Body of pancreas (tissue), 4 donors: Measurements from ENCODE around the gene TNIK.

Experiments used
- POLR2A ChIP-seq, 3 donors: fragments of 450-650 bp; IDR thresholded peaks; one replicate each; pipeline ENCODE4 v1.6.1; 2016; ENCODE audit warnings: antibody characterized with exemption in 3 of 3, mild to moderate bottlenecking in 2 of 3
- TF ChIP-seq, protein P1 (sequence below), 7 experiments: fragments of 450-650 bp in 4 of 7; fragments of 200-600 bp in 3 of 7; sonication (generic) in 3 of 7; IDR thresholded peaks; one replicate each; pipeline ENCODE4 v1.5.1; 2016 to 2019; ENCODE audit warnings: antibody characterized with exemption in 7 of 7

DNA sequence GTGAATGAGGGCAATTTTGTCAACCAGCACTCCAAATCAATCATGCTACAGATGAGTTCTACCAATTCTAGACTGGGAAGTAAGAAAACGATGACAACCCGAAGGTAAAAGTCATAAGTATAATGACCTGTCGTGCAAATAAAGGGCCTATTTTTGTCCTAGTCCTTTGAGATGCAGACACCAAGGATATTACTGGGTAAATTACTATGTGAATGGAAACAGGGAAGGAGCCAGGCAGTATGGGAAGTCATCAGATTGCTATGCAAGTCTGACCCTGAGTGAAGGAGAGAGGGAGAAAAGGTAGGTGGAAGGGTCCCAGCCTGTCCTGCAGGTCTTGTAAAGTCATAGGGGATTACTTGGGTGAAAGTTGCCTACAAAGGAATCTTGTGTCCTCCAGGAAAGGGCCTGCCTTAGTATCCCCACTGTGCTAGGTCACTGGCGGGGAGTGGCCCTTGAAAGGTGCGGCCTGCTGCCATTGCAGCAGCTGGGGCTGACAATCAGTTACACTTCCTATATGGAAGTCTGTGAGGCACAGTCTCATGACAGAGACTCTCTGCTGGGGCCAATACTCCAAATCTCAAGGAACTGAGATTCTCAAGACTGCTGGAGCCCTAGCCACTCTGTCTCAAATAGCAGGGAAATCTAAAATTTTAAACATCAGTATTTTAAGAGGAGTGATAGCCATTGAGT is 283.8 kb downstream of the TNIK start:
- TF ChIP-seq, protein P1, sequence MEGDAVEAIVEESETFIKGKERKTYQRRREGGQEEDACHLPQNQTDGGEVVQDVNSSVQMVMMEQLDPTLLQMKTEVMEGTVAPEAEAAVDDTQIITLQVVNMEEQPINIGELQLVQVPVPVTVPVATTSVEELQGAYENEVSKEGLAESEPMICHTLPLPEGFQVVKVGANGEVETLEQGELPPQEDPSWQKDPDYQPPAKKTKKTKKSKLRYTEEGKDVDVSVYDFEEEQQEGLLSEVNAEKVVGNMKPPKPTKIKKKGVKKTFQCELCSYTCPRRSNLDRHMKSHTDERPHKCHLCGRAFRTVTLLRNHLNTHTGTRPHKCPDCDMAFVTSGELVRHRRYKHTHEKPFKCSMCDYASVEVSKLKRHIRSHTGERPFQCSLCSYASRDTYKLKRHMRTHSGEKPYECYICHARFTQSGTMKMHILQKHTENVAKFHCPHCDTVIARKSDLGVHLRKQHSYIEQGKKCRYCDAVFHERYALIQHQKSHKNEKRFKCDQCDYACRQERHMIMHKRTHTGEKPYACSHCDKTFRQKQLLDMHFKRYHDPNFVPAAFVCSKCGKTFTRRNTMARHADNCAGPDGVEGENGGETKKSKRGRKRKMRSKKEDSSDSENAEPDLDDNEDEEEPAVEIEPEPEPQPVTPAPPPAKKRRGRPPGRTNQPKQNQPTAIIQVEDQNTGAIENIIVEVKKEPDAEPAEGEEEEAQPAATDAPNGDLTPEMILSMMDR (IDR thresholded peaks at IDR 0.05): no peak
- TF ChIP-seq POLR2A (IDR thresholded peaks at IDR 0.05): no peak
